Muscle layer of duodenum (tissue), 2 donors: ENCODE data around the gene SKIL.

Experiments
- H3K27ac ChIP-seq: one replicate; pipeline ENCODE4 v1.7.0; 2013; ENCODE audit warnings: mild to moderate bottlenecking, low read length
- H3K27me3 ChIP-seq: one replicate; pipeline ENCODE4 v1.7.0; 2013; ENCODE audit warnings: low read depth, mild to moderate bottlenecking, control low read depth, low read length
- H3K36me3 ChIP-seq, 2 donors: one replicate each; pipeline ENCODE4 v1.7.0; 2013; ENCODE audit warnings: low read length in 2 of 2, control low read depth in 1 of 2, mild to moderate bottlenecking in 1 of 2; ENCODE audit not compliant: insufficient read depth in 2 of 2, control insufficient read depth in 1 of 2
- H3K4me1 ChIP-seq, 2 donors: one replicate each; pipeline ENCODE4 v1.7.0; 2013; ENCODE audit warnings: low read length in 2 of 2, mild to moderate bottlenecking in 2 of 2, control low read depth in 1 of 2, moderate library complexity in 1 of 2; ENCODE audit not compliant: insufficient read depth in 2 of 2, control insufficient read depth in 1 of 2
- H3K4me3 ChIP-seq, 2 donors: one replicate each; pipeline ENCODE4 v1.7.0; 2013; ENCODE audit warnings: low read length in 2 of 2, low read depth in 1 of 2, mild to moderate bottlenecking in 1 of 2
- H3K9me3 ChIP-seq, 2 donors: one replicate each; pipeline ENCODE4 v1.7.0; 2013; ENCODE audit warnings: low read length in 2 of 2, control low read depth in 1 of 2, mild to moderate bottlenecking in 1 of 2; ENCODE audit not compliant: control insufficient read depth in 1 of 2
- donor health status: healthy.

SKIL gene

DNA sequence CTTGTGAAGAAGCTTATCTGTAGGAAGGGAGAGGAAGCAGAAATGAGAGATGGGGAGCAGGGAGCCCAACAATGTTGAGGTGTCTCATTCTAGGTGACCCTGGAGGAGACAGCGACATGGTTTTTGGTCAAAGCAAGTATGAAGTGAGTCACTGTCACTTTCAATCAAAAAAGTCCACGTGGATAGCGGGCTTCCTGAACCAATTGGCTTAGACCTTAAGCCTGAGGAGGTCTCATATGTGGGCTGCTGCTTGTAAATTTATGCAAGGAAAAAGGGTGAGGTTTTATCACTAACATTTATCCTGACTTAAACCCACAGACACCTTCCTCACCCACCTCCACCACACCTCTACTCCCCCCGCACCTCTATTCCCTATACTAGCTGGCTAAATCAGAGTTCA is 83.9 kb downstream of the SKIL start:
- Histone ChIP-seq H3K27me3 (no peaks in the 10 kb centered on the region), H3K27ac (no peak overlapping the region), H3K4me1 (no peaks in the 10 kb centered on the region), H3K4me3 (no peak overlapping the region), H3K36me3 (no peaks in the 10 kb centered on the region), H3K9me3 (no peaks in the 10 kb centered on the region)

DNA sequence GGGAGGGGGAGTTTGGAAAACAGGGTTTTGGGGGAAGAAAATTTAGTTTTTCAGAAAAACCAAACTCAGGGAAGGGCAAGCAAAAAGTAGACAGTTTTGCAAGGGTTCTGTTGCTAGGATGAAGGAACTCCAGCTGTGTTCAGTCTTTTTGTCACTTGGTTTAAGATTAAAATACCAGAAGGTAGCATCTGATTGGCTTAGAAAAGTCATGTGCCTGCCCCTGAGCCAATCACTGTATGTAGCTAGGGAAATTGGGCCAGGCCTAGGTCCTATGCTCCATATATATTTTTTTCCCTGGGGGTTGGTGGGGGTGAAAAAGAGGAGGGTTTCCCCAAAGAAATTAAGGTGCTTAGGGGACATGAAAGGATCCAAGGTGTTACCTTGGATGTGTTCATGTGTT is 85.4 kb downstream of the SKIL start:
- Histone ChIP-seq H3K27ac (no peak overlapping the region), H3K9me3 (no peaks in the 10 kb centered on the region), H3K36me3 (no peaks in the 10 kb centered on the region), H3K27me3 (no peaks in the 10 kb centered on the region), H3K4me3 (no peak overlapping the region), H3K4me1 (no peaks in the 10 kb centered on the region)

DNA sequence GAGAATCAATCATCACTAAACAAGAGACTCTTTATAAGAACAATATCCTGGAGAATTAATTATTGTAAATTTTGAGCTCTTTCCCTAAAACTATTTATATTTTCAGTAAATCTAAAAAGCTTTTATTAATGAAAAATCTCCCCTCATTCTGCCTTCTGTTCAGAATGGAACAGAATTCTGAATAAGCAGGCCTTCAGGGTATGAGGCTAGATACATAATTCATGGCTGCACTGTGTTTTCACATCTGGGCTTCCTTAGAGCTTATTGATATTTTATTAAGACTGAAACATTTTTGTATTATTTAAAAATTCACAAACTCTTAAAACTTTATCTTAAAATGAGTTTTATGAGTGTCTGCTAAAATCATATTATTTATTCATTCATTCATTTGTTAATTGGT is 85.9 kb downstream of the SKIL start:
- no peak overlapping the region for H3K27ac ChIP-seq
- no peaks in the 10 kb centered on the region for H3K36me3 ChIP-seq
- H3K4me1 ChIP-seq = no peaks in the 10 kb centered on the region
- H3K9me3 ChIP-seq = no peaks in the 10 kb centered on the region
- no peak overlapping the region for H3K4me3 ChIP-seq
- no peaks in the 10 kb centered on the region for H3K27me3 ChIP-seq
